ENCODE results near the gene SCML1.

- TF ChIP-seq ZNF792 (tag by site-specific recombination; IDR thresholded peaks at IDR 0.05) (no peak), KLF1 (tag by site-specific recombination; IDR thresholded peaks at IDR 0.05) (no peak), ZNF513 (tag by site-specific recombination; IDR thresholded peaks at IDR 0.05) (no peak), ZNF138 (tag by site-specific recombination; IDR thresholded peaks at IDR 0.05; ENCODE audit: borderline replicate concordance) (no peak), SP7 (tag by site-specific recombination; IDR thresholded peaks at IDR 0.05) (no peak), ZNF426 (tag by site-specific recombination; IDR thresholded peaks at IDR 0.05) (no peak)
- TF ChIP-seq, protein P1, sequence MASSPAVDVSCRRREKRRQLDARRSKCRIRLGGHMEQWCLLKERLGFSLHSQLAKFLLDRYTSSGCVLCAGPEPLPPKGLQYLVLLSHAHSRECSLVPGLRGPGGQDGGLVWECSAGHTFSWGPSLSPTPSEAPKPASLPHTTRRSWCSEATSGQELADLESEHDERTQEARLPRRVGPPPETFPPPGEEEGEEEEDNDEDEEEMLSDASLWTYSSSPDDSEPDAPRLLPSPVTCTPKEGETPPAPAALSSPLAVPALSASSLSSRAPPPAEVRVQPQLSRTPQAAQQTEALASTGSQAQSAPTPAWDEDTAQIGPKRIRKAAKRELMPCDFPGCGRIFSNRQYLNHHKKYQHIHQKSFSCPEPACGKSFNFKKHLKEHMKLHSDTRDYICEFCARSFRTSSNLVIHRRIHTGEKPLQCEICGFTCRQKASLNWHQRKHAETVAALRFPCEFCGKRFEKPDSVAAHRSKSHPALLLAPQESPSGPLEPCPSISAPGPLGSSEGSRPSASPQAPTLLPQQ (tag by site-specific recombination; IDR thresholded peaks at IDR 0.05): no peak
- TF ChIP-seq, protein P2, sequence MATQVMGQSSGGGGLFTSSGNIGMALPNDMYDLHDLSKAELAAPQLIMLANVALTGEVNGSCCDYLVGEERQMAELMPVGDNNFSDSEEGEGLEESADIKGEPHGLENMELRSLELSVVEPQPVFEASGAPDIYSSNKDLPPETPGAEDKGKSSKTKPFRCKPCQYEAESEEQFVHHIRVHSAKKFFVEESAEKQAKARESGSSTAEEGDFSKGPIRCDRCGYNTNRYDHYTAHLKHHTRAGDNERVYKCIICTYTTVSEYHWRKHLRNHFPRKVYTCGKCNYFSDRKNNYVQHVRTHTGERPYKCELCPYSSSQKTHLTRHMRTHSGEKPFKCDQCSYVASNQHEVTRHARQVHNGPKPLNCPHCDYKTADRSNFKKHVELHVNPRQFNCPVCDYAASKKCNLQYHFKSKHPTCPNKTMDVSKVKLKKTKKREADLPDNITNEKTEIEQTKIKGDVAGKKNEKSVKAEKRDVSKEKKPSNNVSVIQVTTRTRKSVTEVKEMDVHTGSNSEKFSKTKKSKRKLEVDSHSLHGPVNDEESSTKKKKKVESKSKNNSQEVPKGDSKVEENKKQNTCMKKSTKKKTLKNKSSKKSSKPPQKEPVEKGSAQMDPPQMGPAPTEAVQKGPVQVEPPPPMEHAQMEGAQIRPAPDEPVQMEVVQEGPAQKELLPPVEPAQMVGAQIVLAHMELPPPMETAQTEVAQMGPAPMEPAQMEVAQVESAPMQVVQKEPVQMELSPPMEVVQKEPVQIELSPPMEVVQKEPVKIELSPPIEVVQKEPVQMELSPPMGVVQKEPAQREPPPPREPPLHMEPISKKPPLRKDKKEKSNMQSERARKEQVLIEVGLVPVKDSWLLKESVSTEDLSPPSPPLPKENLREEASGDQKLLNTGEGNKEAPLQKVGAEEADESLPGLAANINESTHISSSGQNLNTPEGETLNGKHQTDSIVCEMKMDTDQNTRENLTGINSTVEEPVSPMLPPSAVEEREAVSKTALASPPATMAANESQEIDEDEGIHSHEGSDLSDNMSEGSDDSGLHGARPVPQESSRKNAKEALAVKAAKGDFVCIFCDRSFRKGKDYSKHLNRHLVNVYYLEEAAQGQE (tag by site-specific recombination; IDR thresholded peaks at IDR 0.05): no peak
- TF ChIP-seq, protein P3, sequence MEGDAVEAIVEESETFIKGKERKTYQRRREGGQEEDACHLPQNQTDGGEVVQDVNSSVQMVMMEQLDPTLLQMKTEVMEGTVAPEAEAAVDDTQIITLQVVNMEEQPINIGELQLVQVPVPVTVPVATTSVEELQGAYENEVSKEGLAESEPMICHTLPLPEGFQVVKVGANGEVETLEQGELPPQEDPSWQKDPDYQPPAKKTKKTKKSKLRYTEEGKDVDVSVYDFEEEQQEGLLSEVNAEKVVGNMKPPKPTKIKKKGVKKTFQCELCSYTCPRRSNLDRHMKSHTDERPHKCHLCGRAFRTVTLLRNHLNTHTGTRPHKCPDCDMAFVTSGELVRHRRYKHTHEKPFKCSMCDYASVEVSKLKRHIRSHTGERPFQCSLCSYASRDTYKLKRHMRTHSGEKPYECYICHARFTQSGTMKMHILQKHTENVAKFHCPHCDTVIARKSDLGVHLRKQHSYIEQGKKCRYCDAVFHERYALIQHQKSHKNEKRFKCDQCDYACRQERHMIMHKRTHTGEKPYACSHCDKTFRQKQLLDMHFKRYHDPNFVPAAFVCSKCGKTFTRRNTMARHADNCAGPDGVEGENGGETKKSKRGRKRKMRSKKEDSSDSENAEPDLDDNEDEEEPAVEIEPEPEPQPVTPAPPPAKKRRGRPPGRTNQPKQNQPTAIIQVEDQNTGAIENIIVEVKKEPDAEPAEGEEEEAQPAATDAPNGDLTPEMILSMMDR (tag by site-specific recombination; IDR thresholded peaks at IDR 0.05): no peak
Measured at GRCh38 chrX:17748684-17749083, 11.4 kb downstream of the SCML1 start.
